PC-3 (cell line): ENCODE measurements around the gene TP53RK.

Experiments
- EZH2 ChIP-seq: fragments of 300-600 bp; sonication (generic); IDR thresholded peaks from one replicate; pipeline ENCODE4 v1.6.1; 2017; ENCODE audit warnings: antibody characterized with exemption, mild to moderate bottlenecking, low read length; ENCODE audit not compliant: unreplicated experiment
- TF ChIP-seq, protein P1 (sequence below): fragments of 300-600 bp; sonication (generic); conservative IDR thresholded peaks from 2 replicates; pipeline ENCODE4 v1.5.1; 2017; ENCODE audit warnings: antibody characterized with exemption, low read depth, mild to moderate bottlenecking, low read length

DNA sequence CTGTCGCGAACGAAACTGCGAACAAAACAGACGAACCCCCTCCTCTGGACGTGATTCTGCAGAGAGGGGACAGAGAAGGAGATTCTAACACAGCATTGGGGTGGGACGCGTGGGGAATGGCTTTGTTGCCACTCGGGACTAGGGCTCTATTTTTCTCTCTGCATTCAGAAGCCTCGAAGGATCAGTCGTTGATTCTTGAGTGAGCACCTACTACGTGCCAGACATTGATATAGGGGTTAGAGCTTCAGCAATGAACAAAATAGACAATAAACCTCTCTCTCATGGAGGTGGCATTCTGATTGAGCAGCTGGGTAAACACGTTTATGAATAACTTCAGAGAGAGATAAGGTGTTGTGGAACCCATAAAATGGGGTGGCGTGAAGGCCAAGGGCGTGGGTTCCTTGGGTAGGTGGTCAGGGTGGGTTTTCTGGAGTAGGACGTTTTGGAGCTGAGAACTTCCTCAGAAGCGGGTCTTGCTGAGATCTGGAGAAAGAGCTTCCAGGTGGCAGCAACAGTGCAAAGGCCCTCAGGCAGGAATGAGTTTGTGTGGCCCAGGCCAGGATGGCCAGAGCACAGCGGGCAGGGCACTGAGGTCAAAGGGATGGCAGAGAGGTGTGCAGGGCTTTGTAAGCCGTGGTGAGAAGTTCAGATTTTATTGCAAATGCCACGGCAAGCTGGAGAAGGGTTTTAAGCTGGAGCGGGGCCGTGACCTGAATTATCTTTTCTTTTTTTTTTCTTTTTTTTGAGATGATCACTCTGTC is 21.1 kb upstream of the TP53RK start:
- TF ChIP-seq, protein P1, sequence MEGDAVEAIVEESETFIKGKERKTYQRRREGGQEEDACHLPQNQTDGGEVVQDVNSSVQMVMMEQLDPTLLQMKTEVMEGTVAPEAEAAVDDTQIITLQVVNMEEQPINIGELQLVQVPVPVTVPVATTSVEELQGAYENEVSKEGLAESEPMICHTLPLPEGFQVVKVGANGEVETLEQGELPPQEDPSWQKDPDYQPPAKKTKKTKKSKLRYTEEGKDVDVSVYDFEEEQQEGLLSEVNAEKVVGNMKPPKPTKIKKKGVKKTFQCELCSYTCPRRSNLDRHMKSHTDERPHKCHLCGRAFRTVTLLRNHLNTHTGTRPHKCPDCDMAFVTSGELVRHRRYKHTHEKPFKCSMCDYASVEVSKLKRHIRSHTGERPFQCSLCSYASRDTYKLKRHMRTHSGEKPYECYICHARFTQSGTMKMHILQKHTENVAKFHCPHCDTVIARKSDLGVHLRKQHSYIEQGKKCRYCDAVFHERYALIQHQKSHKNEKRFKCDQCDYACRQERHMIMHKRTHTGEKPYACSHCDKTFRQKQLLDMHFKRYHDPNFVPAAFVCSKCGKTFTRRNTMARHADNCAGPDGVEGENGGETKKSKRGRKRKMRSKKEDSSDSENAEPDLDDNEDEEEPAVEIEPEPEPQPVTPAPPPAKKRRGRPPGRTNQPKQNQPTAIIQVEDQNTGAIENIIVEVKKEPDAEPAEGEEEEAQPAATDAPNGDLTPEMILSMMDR = no peak
- TF ChIP-seq EZH2 = no peak
